HG03571 (cell line): ENCODE results near the gene ITGA6.
"Not testable (repeated sequence)": the region's sequence is repeated elsewhere in the genome, so short reads cannot be mapped to it uniquely, and the experiment has no call there.

Source experiments
- ATAC-seq: cut with Tn5 transposase; IDR thresholded peaks from one replicate; pipeline ENCODE4 v1.9.1; 2021; ENCODE audit not compliant: unreplicated experiment

The ITGA6 gene

GRCh38 chr2:172513524-172513900 is 86.1 kb downstream of the ITGA6 start:
- ATAC-seq: no peak

- ATAC-seq: no peak
Measured at GRCh38 chr2:172513935-172514586, 86.7 kb downstream of the ITGA6 start.

DNA sequence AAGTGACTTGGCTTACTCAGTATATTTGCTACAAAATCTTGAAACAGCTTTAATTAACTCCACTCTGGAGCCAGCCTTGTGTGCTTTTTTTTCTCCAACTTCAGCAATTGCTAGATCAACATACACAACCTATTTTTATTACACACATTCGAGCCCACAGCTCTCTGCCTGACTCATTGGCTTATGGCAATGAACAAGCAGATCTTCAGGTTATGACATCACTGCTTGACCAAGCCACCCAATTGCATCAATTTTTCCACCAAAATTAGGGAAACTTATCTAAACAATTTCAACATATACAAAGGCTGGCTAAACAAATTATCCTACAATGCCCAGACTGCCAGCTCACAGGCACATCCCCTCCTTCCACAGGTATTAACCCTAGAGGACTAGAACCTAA is 88.9 kb downstream of the ITGA6 start:
- no peak for ATAC-seq

GRCh38 chr2:172518995-172519394 is 91.6 kb downstream of the ITGA6 start:
- ATAC-seq: no peak

DNA sequence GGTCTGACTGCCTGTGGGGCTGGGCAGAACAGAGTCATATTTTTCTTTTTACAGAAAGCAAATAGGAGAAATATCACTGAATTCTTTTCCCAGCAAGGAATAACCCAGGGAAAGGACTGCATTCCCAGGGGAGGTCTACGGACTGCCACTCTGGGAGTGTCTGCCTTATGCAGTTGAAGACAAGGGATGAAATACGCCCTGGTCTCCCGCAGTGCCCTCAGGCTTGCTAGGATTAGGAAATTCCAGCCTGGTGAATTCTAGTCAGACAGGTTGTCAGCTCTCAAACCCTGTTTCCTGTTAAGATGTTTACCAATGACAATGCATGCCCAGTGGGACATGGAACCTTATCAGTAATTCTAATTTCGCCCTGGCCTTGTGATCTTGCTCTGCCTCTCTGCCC is 98.2 kb downstream of the ITGA6 start:
- ATAC-seq: no peak

- ATAC-seq: no peak
Measured at GRCh38 chr2:172531309-172531708, 103.9 kb downstream of the ITGA6 start.

DNA sequence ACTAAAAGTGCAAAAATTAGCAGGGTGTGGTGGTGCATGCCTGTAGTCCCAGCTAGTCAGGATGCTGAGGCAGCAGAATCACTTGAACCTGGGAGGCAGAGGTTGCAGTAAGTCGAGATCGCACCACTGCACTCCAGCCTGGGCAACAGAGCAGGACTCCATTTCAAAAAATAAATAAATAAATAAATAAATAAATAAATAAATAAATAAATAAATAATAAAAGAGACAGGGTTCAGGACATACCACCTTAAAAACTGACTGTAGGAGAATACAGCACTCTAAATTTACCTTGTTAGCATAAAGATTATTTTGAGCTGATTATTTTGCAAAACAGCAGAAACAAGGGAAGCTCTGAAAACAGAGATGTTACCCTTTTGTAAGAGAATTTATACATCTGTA is 105.1 kb downstream of the ITGA6 start:
- ATAC-seq: not testable (repeated sequence)

GRCh38 chr2:172533687-172534086 is 106.3 kb downstream of the ITGA6 start:
- no peak for ATAC-seq

DNA sequence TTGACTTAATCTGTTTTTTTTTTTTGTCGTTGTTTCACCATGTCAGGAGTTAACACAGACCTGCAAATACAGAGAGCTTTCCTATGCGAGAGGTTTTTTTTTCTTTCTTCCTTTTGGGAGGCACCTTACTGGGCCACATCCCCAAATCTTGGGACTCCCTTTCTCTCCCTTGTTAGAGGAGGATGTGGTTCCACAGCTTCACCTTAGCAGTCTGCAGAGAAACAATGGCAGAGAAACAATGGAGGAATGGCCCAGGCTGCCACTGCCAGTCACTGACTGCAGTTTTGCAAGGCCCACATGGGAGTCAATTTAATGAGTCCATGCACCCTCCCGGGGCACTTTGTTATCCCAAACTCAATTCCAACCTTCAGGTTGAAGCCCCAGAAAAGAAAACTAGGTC is 107.7 kb downstream of the ITGA6 start:
- no peak for ATAC-seq

- ATAC-seq: not testable (repeated sequence)
Measured at GRCh38 chr2:172537851-172538250, 110.5 kb downstream of the ITGA6 start.

GRCh38 chr2:172539767-172540166 is 112.4 kb downstream of the ITGA6 start:
- ATAC-seq: no peak

- ATAC-seq: no peak
Measured at GRCh38 chr2:172540421-172540820, 113.0 kb downstream of the ITGA6 start.

- no peak for ATAC-seq
Measured at GRCh38 chr2:172545408-172546075, 118.2 kb downstream of the ITGA6 start.

DNA sequence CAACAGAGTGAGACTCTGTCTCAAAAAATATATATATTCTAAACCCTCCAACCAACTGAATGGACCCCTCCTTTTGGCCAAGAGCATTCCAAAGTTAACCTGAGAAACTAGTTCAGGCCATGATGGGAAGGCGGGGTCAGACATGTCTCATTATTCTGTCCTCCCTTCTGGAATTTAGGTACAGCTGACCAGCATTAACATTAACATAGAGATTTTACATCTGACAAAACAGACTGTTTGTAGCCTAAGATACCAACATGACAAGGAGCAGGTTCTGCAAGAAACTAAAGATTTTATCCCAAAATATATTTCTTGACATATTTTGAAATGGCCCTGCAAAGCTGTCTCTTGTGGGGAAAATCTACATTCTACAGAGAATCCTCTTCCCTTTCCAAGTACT is 121.7 kb downstream of the ITGA6 start:
- ATAC-seq: no peak

GRCh38 chr2:172549802-172550201 is 122.4 kb downstream of the ITGA6 start:
- ATAC-seq: not testable (repeated sequence)

- ATAC-seq: no peak
Measured at GRCh38 chr2:172550419-172550818, 123.0 kb downstream of the ITGA6 start.

- ATAC-seq: no peak
Measured at GRCh38 chr2:172551271-172551670, 123.9 kb downstream of the ITGA6 start.

DNA sequence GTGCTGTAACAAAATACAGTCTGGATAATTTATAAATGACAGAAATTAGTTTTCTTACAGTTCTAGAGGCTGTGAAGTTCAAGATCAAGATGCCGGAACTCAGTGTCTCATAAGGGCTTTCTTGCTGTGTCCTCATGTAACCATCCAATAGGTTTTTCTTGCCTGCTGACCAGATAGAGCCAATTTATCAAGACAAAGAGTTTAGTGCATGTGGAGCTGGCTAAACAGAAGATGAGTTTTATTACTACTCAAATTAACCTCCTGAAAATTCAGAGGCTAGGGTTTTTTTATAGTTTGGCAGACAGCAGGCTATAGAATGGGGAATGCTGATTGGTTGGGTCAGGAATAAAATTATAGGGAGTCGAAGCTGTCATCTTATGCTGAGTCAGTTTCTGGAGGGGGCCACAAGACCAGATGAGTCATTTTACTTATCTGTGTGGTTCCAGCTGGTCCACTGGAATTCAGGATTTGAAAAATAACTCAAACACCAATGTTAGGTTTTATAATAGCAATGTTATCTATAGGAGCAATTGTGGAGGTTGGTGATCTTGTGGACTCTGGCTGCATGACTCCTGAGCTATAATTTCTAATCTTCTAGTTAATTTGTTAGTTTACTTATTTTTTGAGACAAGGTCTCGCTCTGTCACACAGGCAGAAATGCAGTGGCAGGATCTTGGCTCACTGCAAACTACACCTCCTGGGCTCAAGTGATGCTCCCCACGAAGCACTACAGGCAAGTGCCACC is 125.3 kb downstream of the ITGA6 start:
- ATAC-seq: no peak

GRCh38 chr2:172554352-172555271 is 127.2 kb downstream of the ITGA6 start:
- no peak for ATAC-seq

GRCh38 chr2:172555272-172555521 is 127.8 kb downstream of the ITGA6 start:
- ATAC-seq: peak; percentile 11
